KMS-11 (cell line): Measurements from ENCODE around the gene MDN1.

ENCODE experiments used
- H2AFZ ChIP-seq: fragments of 200-600 bp; sonication (generic); 2 replicates; pipeline ENCODE4 v1.6.1; 2016; ENCODE audit warnings: antibody characterized with exemption, mixed run types, low read depth
- H3K27ac ChIP-seq: fragments of 200-600 bp; sonication (generic); 2 replicates; pipeline ENCODE4 v1.6.1; 2016; ENCODE audit warnings: mild to moderate bottlenecking, mixed run types
- H3K27me3 ChIP-seq: fragments of 200-600 bp; sonication (generic); 2 replicates; pipeline ENCODE4 v1.6.1; 2017; ENCODE audit warnings: mild to moderate bottlenecking, low read depth, mixed run types, moderate library complexity; ENCODE audit not compliant: insufficient read depth
- H3K36me3 ChIP-seq: fragments of 200-600 bp; sonication (generic); 2 replicates; pipeline ENCODE4 v1.6.1; 2017; ENCODE audit warnings: mild to moderate bottlenecking, mixed run types; ENCODE audit not compliant: insufficient read depth
- H3K4me1 ChIP-seq: fragments of 200-600 bp; sonication (generic); 2 replicates; pipeline ENCODE4 v1.6.1; 2016; ENCODE audit warnings: mild to moderate bottlenecking, low read depth, mixed run types; ENCODE audit not compliant: poor library complexity, severe bottlenecking
- H3K4me2 ChIP-seq: fragments of 200-600 bp; sonication (generic); 2 replicates; pipeline ENCODE4 v1.7.0; 2016; ENCODE audit warnings: mild to moderate bottlenecking, mixed run types
- H3K4me3 ChIP-seq: fragments of 200-600 bp; sonication (generic); IDR thresholded peaks from 2 replicates; pipeline ENCODE4 v1.6.1; 2017; ENCODE audit warnings: low read depth, low read length, mixed read lengths; ENCODE audit not compliant: insufficient read depth
- H3K79me2 ChIP-seq: fragments of 200-600 bp; sonication (generic); 2 replicates; pipeline ENCODE4 v1.6.1; 2016; ENCODE audit warnings: low read depth, mixed run types; ENCODE audit not compliant: insufficient read depth
- H3K9ac ChIP-seq: fragments of 200-600 bp; sonication (generic); 2 replicates; pipeline ENCODE4 v1.6.1; 2016; ENCODE audit warnings: mild to moderate bottlenecking, mixed run types
- H4K20me1 ChIP-seq: fragments of 200-600 bp; sonication (generic); 2 replicates; pipeline ENCODE4 v1.6.1; 2016; ENCODE audit warnings: mild to moderate bottlenecking, mixed run types; ENCODE audit not compliant: insufficient read depth
- CTCF ChIP-seq: fragments of 200-600 bp; sonication (generic); conservative IDR thresholded peaks from 2 replicates; pipeline ENCODE4 v1.6.1; 2017; ENCODE audit warnings: low read depth, mild to moderate bottlenecking, antibody characterized with exemption, low read length, moderate library complexity, mixed read lengths

MDN1 gene

GRCh38 chr6:89596056-89596455 is 223.5 kb downstream of the MDN1 start:
- H4K20me1 ChIP-seq = no peaks in the 10 kb centered on the region
- H3K27me3 ChIP-seq = no peaks in the 10 kb centered on the region
- no peaks in the 10 kb centered on the region for H3K36me3 ChIP-seq
- peaks cover 6% of the 10 kb centered on the region for H3K4me1 ChIP-seq
- no peak for TF ChIP-seq CTCF
- no peak overlapping the region for H3K27ac ChIP-seq
- H3K79me2 ChIP-seq = no peaks in the 10 kb centered on the region
- no peak overlapping the region for H3K9ac ChIP-seq
- H2AFZ ChIP-seq = no peak overlapping the region
- no peak overlapping the region for H3K4me3 ChIP-seq
- H3K4me2 ChIP-seq = no peak overlapping the region
